ENCODE data around the gene FMO2. TPM values are rescaled to one million over a fixed set of nuclear protein-coding genes. Genes with fewer than 3 reads are reported as not detected.

The FMO2 gene
- total RNA-seq, 3 donors from 2014 or later, result 79.5 to 141 (median 132) TPM

DNA sequence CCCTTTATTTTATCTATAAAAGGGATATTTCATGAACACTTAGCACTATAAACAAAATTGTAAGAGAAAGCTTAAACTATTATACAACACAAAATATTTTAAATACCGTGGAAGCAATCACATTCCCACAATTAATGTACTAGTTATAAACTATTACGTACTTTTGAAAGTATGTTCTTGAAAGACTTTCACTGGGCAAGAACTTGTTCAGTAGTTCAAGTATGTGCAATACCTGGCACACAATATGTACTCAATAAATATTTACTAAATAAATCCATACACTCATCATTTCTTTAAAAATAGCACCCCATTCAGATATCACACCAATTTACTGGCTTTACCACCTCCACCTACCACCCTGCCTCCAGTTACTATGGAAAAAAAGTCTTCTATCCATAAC, 12.6 kb upstream of the FMO2 start:
- no peak overlapping the region for H3K27ac ChIP-seq
- intact Hi-C loops (cut with DNase I; ENCODE audit: low total_unique reads), result no loop called here
- no peak for DNase-seq (ENCODE audit: low spot score in 2 of 2)
- H3K4me3 ChIP-seq, result no peak overlapping the region
- no peaks in the 10 kb centered on the region for H3K36me3 ChIP-seq
- TF ChIP-seq POLR2A (IDR thresholded peaks at IDR 0.05) (no peak), POLR2AphosphoS5 (IDR thresholded peaks at IDR 0.05) (no peak)
- TF ChIP-seq, protein P1, sequence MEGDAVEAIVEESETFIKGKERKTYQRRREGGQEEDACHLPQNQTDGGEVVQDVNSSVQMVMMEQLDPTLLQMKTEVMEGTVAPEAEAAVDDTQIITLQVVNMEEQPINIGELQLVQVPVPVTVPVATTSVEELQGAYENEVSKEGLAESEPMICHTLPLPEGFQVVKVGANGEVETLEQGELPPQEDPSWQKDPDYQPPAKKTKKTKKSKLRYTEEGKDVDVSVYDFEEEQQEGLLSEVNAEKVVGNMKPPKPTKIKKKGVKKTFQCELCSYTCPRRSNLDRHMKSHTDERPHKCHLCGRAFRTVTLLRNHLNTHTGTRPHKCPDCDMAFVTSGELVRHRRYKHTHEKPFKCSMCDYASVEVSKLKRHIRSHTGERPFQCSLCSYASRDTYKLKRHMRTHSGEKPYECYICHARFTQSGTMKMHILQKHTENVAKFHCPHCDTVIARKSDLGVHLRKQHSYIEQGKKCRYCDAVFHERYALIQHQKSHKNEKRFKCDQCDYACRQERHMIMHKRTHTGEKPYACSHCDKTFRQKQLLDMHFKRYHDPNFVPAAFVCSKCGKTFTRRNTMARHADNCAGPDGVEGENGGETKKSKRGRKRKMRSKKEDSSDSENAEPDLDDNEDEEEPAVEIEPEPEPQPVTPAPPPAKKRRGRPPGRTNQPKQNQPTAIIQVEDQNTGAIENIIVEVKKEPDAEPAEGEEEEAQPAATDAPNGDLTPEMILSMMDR (IDR thresholded peaks at IDR 0.05), result no peak
- no peaks in the 10 kb centered on the region for H3K4me1 ChIP-seq
- no peaks in the 10 kb centered on the region for H3K9me3 ChIP-seq
- no peaks in the 10 kb centered on the region for H3K27me3 ChIP-seq

DNA sequence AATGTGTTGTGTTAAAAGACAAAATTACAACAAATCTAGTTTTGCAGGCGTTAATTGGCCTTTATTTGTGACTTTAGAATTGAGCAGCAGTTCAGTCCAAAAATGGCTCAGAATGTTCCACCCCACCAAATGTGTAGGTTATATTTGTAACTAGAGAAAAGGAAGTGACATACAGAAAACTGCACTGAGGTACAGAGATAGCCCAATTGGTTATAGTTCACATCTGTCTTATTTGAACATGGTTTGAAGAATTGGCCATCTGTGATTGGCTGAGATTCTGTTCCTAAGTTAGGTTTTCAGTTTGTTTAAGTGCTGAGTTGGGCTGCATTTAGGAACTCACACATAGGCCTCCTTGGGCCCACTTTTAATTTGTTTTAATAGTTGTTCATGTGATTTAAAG, 12.0 kb upstream of the FMO2 start:
- H3K9me3 ChIP-seq, result no peaks in the 10 kb centered on the region
- TF ChIP-seq POLR2A (IDR thresholded peaks at IDR 0.05) (no peak), POLR2AphosphoS5 (IDR thresholded peaks at IDR 0.05) (no peak)
- TF ChIP-seq, protein P1 (IDR thresholded peaks at IDR 0.05), result no peak
- H3K36me3 ChIP-seq, result no peaks in the 10 kb centered on the region
- H3K27ac ChIP-seq, result no peak overlapping the region
- no peaks in the 10 kb centered on the region for H3K27me3 ChIP-seq
- intact Hi-C loops (cut with DNase I; ENCODE audit: low total_unique reads), result no loop called here
- no peaks in the 10 kb centered on the region for H3K4me1 ChIP-seq
- no peak overlapping the region for H3K4me3 ChIP-seq
- no peak for DNase-seq (ENCODE audit: low spot score in 2 of 2)

DNA sequence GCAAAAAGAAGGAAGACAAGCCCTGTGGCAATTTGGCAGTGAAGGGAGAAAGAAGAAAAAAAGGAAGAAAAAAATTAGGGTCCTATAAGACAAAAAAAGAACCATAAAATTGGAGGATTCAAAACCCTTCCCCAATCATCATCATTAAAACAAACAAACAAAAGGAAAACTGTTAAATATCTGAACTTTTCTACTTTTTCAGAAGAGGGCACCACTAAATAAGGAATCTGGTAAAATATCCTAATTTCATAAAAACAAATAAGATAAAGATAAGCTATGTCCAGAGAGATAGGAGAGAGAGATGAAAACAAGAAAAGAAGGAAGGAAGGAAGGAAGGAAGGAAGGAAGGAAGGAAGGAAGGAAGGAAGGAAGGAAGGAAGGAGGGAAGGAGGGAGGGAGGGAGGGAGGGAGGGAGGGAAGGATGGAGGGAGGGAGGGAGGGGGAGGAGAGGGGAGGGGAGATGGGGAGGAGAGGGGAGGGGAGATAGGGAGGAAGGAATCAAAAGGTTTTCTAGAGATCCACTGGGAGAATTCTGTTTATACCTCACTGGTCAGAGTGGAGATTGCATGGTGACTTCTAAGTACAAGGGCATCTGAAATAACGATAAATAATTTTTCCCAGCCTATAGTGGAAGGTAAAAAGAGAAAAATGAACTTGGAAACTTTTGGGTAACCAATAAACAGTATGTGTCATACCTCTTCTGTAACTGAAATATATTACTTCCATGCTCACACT, 10.4 kb upstream of the FMO2 start:
- Histone ChIP-seq H3K36me3 (no peaks in the 10 kb centered on the region), H3K27me3 (no peaks in the 10 kb centered on the region), H3K9me3 (no peaks in the 10 kb centered on the region), H3K27ac (no peak overlapping the region), H3K4me3 (no peak overlapping the region), H3K4me1 (no peaks in the 10 kb centered on the region)
- DNase-seq (ENCODE audit: low spot score in 2 of 2), result no peak
- intact Hi-C loops (cut with DNase I; ENCODE audit: low total_unique reads), result no loop called here
- TF ChIP-seq POLR2A (IDR thresholded peaks at IDR 0.05) (no peak), POLR2AphosphoS5 (IDR thresholded peaks at IDR 0.05) (no peak)
- TF ChIP-seq, protein P1 (IDR thresholded peaks at IDR 0.05), result no peak

DNA sequence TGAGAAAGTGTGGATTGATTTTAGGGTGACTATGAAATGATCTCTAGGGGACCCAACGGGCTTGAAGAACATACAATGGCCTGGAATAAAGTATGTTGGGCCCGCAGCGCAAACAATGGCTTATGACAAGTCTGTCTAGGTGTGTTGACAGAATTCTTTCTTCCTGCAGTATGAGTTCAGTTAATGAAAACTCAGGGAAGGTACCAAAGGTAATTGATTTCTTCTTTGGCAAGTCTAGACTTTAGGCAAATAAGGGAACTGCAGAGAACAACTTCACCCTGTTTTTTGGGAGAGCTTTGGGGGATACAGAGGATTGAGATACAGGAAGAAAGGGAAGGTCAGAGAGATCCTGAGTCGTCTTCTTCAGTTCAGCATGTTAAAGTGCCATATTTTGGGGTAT, 7.8 kb upstream of the FMO2 start:
- intact Hi-C loops (cut with DNase I; ENCODE audit: low total_unique reads), result no loop called here
- H3K36me3 ChIP-seq, result no peaks in the 10 kb centered on the region
- H3K27me3 ChIP-seq, result no peaks in the 10 kb centered on the region
- H3K4me1 ChIP-seq, result no peaks in the 10 kb centered on the region
- no peak overlapping the region for H3K4me3 ChIP-seq
- TF ChIP-seq, protein P1 (IDR thresholded peaks at IDR 0.05), result no peak
- no peak for TF ChIP-seq POLR2AphosphoS5 (IDR thresholded peaks at IDR 0.05)
- no peak for TF ChIP-seq POLR2A (IDR thresholded peaks at IDR 0.05)
- no peak for DNase-seq (ENCODE audit: low spot score in 2 of 2)
- no peaks in the 10 kb centered on the region for H3K9me3 ChIP-seq
- no peak overlapping the region for H3K27ac ChIP-seq

DNA sequence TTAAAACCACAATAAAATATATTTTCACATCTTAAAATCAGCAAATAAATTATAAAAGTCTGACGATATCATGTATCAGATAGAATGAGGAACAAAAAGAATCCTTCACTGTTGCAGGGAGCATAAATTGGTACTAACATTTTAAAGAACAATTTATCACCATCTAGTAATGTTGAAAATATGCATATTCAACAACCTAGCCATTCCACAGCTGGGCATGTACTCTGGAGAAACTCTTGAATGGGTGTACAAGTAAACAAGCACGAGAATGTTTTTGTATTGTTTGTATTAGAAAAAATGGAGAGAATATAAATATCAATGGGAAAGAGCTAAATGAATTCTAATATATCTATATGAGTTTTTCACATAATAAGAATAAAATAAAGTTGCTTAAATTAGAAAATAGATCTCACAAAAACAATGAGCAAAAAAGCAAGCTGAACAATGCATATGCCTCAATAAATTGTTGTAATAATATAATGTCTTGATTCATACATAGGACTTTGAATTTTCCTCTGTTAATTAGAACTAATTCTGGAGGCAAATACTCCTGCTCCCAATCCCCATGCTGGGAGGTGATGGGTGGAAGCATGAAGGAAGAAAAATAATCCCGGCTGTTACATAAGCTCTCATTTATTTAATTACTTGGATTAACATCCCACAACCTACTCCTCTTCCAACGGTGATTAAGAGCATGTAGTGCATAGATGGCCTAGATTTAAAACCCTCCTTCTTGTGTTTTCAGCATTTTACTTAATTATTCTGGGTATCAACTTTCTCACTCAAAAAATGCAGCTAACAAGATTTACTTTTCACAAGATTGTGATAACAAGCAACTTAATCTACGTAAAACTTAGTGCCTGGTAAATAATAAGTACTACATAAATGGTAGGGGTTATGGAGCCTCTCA, 5.5 kb upstream of the FMO2 start:
- TF ChIP-seq POLR2AphosphoS5 (IDR thresholded peaks at IDR 0.05) (no peak), POLR2A (IDR thresholded peaks at IDR 0.05) (no peak)
- H3K36me3 ChIP-seq, result no peaks in the 10 kb centered on the region
- DNase-seq (ENCODE audit: low spot score in 2 of 2), result no peak
- no peak overlapping the region for H3K4me3 ChIP-seq
- no peaks in the 10 kb centered on the region for H3K4me1 ChIP-seq
- intact Hi-C loops (cut with DNase I; ENCODE audit: low total_unique reads), result no loop called here
- no peak overlapping the region for H3K27ac ChIP-seq
- H3K27me3 ChIP-seq, result no peaks in the 10 kb centered on the region
- no peaks in the 10 kb centered on the region for H3K9me3 ChIP-seq
